ENCODE measurements around the gene CDH9. TPM values are rescaled to one million over a fixed set of nuclear protein-coding genes. Genes with fewer than 3 reads are reported as not detected.

Gene CDH9
- total and polyA plus RNA-seq, 2 of the 13 experiments (the other 11 are each of a cell fraction or from before 2014, with no cell fraction given): 0.03 to 0.24 TPM

GRCh38 chr5:26945901-26946300 is 92.5 kb downstream of the CDH9 start:
- intact Hi-C loops (cut with micrococcal nuclease; ENCODE audit: unreplicated experiment): no loop called here
- DNase-seq (ENCODE audit: low spot score): no peak
- no peaks in the 10 kb centered on the region for H3K79me2 ChIP-seq (ENCODE audit: insufficient read depth, low read length)
- no peak overlapping the region for H3K9ac ChIP-seq (ENCODE audit: insufficient read depth, low read depth, low read length)
- ChIA-PET CTCF (ENCODE audit: low intra/inter-chr PET ratio, low total read pairs) (no interaction called here), POLR2A (no interaction called here)
- no peaks in the 10 kb centered on the region for H3K27me3 ChIP-seq (ENCODE audit: control insufficient read depth in 1 of 2, insufficient read depth in 2 of 2, low read length in 2 of 2)
- no peaks in the 10 kb centered on the region for H3K36me3 ChIP-seq (replicated peaks in 1 of 2; ENCODE audit: control insufficient read depth in 1 of 2, insufficient read depth in 2 of 2, low read length in 2 of 2)
- H3K27ac ChIP-seq (ENCODE audit: extremely low read length, insufficient read depth, low read length): no peak overlapping the region
- no peaks in the 10 kb centered on the region for H3K4me1 ChIP-seq (ENCODE audit: insufficient read depth, low read length)
- no peak overlapping the region for H2AFZ ChIP-seq (ENCODE audit: low read length)
- no peaks in the 10 kb centered on the region for H3K9me3 ChIP-seq (ENCODE audit: low read length)
- no peak for ATAC-seq
- in situ Hi-C loops (cut with HindIII; ENCODE audit: extremely low pct_ligation_motif_present, low pct_unique_long_range_greater_than_20kb): no loop called here
- H4K20me1 ChIP-seq (ENCODE audit: insufficient read depth, low read length): no peaks in the 10 kb centered on the region
- BruUV-seq (replicated peaks): no TSS peak
- no peak overlapping the region for H3K4me3 ChIP-seq (replicated peaks in 1 of 3; ENCODE audit: insufficient read depth in 1 of 3, low read depth in 2 of 3, low read length in 3 of 3)
- no peak for FAIRE-seq
- TF ChIP-seq CHCHD3 (CRISPR knock-in tag; IDR thresholded peaks at IDR 0.05): no peak
- TF ChIP-seq ZSCAN25 (CRISPR knock-in tag; IDR thresholded peaks at IDR 0.05): no peak
- no peak for TF ChIP-seq MAFK (conservative IDR thresholded peaks at IDR 0.05 in 1 of 2, IDR thresholded peaks at IDR 0.05 in 1 of 2; ENCODE audit: low read length in 2 of 2)
- no peak overlapping the region for H3K4me2 ChIP-seq (ENCODE audit: low read depth, low read length)

GRCh38 chr5:26942481-26942880 is 95.9 kb downstream of the CDH9 start:
- Histone ChIP-seq H4K20me1 (ENCODE audit: insufficient read depth, low read length) (no peaks in the 10 kb centered on the region), H3K4me3 (replicated peaks in 1 of 3; ENCODE audit: insufficient read depth in 1 of 3, low read depth in 2 of 3, low read length in 3 of 3) (no peak overlapping the region), H3K27me3 (ENCODE audit: control insufficient read depth in 1 of 2, insufficient read depth in 2 of 2, low read length in 2 of 2) (no peaks in the 10 kb centered on the region), H3K4me1 (ENCODE audit: insufficient read depth, low read length) (no peaks in the 10 kb centered on the region), H2AFZ (ENCODE audit: low read length) (no peak overlapping the region), H3K4me2 (ENCODE audit: low read depth, low read length) (no peak overlapping the region), H3K79me2 (ENCODE audit: insufficient read depth, low read length) (no peaks in the 10 kb centered on the region), H3K9ac (ENCODE audit: insufficient read depth, low read depth, low read length) (no peak overlapping the region), H3K36me3 (replicated peaks in 1 of 2; ENCODE audit: control insufficient read depth in 1 of 2, insufficient read depth in 2 of 2, low read length in 2 of 2) (no peaks in the 10 kb centered on the region), H3K27ac (ENCODE audit: extremely low read length, insufficient read depth, low read length) (no peak overlapping the region), H3K9me3 (ENCODE audit: low read length) (no peaks in the 10 kb centered on the region)
- CTCF ChIA-PET (ENCODE audit: low intra/inter-chr PET ratio, low total read pairs): no interaction called here
- BruUV-seq (replicated peaks): no TSS peak
- 0% methylated on average over 2 of the region's 2 CpGs for WGBS (ENCODE audit: low lambda C conversion rate)
- ATAC-seq: no peak
- POLR2A ChIA-PET: no interaction called here
- FAIRE-seq: no peak
- DNase-seq (ENCODE audit: low spot score): no peak
- intact Hi-C loops (cut with micrococcal nuclease; ENCODE audit: unreplicated experiment): no loop called here
- in situ Hi-C loops (cut with HindIII; ENCODE audit: extremely low pct_ligation_motif_present, low pct_unique_long_range_greater_than_20kb): no loop called here
- TF ChIP-seq ATF7 (IDR thresholded peaks at IDR 0.05): no peak
- TF ChIP-seq ATF7 (CRISPR knock-in tag; IDR thresholded peaks at IDR 0.05): no peak
- TF ChIP-seq YY1 (IDR thresholded peaks at IDR 0.05; ENCODE audit: insufficient read depth, insufficient replicate concordance, low read depth, low read length): no peak
- no peak for TF ChIP-seq GATAD2A (CRISPR knock-in tag; IDR thresholded peaks at IDR 0.05)
- TF ChIP-seq ZNF772 (CRISPR knock-in tag; IDR thresholded peaks at IDR 0.05): no peak
- no peak for TF ChIP-seq MATR3 (CRISPR knock-in tag; IDR thresholded peaks at IDR 0.05)
- no peak for TF ChIP-seq ZNF230 (CRISPR knock-in tag; IDR thresholded peaks at IDR 0.05)
- no peak for TF ChIP-seq SMAD1 (CRISPR knock-in tag; IDR thresholded peaks at IDR 0.05; ENCODE audit: borderline replicate concordance, low read depth)
- no peak for TF ChIP-seq TFDP1 (CRISPR knock-in tag; IDR thresholded peaks at IDR 0.05; ENCODE audit: borderline replicate concordance)
- TF ChIP-seq AGO2 (optimal IDR thresholded peaks at IDR 0.05; ENCODE audit: low read depth, low read length): no peak
- no peak for TF ChIP-seq MED13 (CRISPR knock-in tag; IDR thresholded peaks at IDR 0.05)
- TF ChIP-seq NFIC (IDR thresholded peaks at IDR 0.05; ENCODE audit: low read length): no peak
- no peak for TF ChIP-seq ZNF10 (CRISPR knock-in tag; IDR thresholded peaks at IDR 0.05; ENCODE audit: borderline replicate concordance, low read depth)
- TF ChIP-seq DMTF1 (CRISPR knock-in tag; IDR thresholded peaks at IDR 0.05): no peak

Measured in HepG2 (cell line).